HG03469 (cell line): ENCODE data around the gene XRRA1.
"Not testable (repeated sequence)": the region's sequence is repeated elsewhere in the genome, so short reads cannot be mapped to it uniquely, and the experiment has no call there.

Source experiments
- ATAC-seq: cut with Tn5 transposase; IDR thresholded peaks from one replicate; pipeline ENCODE4 v1.9.1; 2021; ENCODE audit warnings: mild to moderate bottlenecking, moderate library complexity, moderate number of reproducible peaks; ENCODE audit not compliant: unreplicated experiment

XRRA1 gene

DNA sequence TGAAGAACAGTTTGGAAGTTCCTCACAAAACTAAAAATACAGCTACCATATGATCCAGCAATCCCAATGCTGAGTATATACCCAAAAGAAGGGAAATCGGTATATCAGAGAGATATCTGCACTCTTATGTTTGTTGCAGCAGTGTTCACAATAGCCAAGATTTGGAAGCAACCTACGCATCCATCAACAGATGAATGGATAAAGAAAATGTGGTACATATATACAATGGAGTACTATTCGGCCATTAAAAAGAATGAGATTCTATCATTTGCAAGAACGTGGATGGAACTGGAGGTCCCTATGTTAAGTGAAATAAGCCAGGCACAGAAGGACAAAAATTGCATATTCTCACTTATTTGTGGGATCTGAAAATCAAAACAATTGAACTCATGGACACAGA, 46.5 kb downstream of the XRRA1 start:
- ATAC-seq: no peak

DNA sequence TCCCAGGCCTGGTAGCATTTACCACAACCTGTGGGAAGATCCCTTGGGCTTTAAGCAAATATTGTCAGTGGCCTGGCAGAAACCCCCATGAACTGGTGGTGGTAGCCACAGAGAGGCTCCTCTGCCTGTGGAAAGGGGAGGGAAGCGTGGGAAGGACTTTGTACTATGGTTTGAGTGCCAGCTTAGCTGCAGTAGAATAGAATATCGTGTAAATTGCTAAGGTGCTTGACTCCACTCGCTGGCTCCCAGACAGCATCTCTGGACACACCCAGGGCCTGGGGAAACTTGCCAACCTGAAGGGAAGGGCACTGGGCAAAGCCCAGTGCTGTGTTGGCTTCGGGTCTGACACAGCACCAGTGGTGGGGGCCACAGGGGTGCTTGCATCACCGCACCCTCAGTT, 52.6 kb downstream of the XRRA1 start:
- ATAC-seq: no peak

- ATAC-seq: no peak
These were observed 53.4 kb downstream of the XRRA1 start for GRCh38 chr11:74895340-74896116.

DNA sequence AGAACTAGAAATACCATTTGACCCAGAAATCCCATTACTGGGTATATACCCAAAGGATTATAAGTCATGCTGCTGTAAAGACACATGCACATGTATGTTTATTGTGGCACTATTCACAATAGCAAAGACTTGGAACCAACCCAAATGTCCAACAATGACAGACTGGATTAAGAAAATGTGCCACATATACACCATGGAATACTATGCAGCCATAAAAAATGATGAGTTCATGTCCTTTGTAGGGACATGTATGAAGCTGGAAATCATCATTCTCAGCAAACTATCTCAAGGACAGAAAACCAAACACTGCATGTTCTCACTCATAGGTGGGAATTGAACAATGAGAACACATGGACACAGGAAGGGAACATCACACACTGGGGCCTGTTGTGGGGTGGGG, 55.9 kb downstream of the XRRA1 start:
- ATAC-seq: not testable (repeated sequence)

GRCh38 chr11:74877132-74877531, 71.8 kb downstream of the XRRA1 start:
- ATAC-seq: no peak

GRCh38 chr11:74871037-74871436, 77.9 kb downstream of the XRRA1 start:
- no peak for ATAC-seq

GRCh38 chr11:74870485-74870884, 78.4 kb downstream of the XRRA1 start:
- ATAC-seq: no peak

GRCh38 chr11:74866557-74866956, 82.3 kb downstream of the XRRA1 start:
- ATAC-seq: no peak

DNA sequence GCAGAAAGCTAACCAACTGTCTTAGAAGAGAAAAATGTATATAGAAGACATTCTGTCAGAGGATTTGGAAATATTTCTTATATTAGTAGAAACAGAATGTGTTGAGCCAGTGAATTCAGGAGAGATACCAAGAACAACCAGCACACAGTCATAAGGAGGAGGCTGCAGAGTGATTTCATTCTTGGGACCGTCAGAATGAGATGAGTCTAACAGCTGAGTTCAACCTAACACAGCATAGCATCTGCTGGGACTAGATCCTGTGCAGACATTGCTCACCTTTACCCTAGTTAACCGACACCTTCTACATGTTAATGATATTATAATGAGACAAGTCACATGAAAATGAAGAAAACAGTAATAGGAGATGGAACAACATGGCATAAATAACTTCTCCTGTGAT, 85.5 kb downstream of the XRRA1 start:
- ATAC-seq: no peak

DNA sequence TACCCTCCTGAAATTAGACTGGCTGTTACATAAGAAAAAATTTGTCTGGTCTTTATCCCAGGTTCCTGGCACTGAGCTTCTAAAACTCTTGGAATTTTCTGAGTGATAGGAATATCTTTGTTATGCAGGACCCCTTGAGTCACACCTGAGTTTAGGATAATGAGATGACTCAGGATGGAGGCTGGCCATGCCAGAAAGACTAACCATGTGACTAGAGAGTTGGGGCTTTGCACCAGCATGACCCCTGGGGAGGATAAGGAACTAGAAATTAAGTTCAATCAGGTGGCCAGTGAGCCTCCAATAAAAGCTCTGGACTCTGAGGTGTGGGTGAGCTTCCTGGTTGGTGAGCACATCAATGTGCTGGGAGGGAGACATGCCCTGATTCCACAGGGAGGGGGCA, 88.1 kb downstream of the XRRA1 start:
- no peak for ATAC-seq

GRCh38 chr11:74853223-74853622, 95.7 kb downstream of the XRRA1 start:
- no peak for ATAC-seq

DNA sequence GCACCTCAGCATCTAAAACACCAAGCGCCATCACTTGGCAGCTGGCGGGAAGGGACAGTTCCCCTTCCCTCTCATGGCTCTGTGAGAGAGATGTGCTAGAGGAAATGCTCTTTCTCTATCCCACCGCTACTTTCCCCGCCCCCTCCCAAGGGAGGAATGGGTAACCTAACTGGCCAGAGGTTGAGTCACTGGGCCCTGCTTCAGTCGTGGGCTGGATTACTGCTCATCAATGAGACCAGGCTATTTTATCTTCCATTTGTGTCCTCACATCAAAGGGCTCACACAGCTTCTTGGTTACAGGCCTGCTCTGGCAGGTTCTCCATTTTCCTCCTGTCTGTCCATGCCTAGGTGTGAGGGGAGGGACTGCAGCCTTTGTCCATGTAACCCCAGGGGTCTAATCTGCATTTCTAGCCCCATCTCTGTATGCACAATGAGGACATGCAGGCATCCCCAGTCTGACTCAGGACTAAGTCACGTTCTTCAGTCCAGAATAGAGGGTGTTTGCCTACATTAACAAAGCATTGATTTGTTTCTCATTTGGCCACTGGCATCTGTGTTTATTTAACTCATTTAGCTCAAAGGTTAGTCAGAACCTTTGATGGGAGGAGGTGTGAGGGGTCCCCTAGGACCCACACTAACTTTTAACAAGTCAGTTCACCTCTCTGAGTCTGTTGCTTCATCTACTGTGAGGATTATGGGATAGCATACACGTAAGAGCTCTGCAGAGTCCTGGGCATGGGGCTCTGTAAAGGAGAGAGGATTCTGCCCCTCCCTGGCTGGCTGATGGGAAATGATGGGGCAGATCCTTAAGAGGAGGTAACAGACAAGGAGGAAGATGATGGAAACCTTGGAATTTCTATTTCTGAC, 99.1 kb downstream of the XRRA1 start:
- no peak for ATAC-seq

DNA sequence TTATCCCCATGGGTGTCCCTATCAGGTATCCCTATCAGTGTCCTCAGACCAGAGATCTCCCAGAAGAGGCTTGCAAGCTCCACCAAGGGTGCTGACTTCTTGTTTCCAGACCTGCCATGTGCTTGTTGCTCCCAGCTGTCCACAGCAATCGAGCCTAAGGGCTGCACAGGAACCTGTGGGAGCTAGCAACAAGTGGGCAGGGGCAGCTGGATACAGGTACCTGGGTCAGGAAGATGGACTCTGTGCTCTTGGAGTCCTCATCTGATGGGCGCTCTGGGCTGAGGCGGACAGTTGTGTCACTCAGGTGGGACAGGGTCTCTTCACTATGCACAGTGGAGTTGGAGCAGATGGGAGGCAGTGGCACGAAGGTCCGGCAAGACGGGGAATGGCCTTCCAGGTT, 101.0 kb downstream of the XRRA1 start:
- ATAC-seq: no peak

GRCh38 chr11:74847395-74847794, 101.5 kb downstream of the XRRA1 start:
- no peak for ATAC-seq

- ATAC-seq: no peak
These were observed 102.1 kb downstream of the XRRA1 start for GRCh38 chr11:74846770-74847169.

DNA sequence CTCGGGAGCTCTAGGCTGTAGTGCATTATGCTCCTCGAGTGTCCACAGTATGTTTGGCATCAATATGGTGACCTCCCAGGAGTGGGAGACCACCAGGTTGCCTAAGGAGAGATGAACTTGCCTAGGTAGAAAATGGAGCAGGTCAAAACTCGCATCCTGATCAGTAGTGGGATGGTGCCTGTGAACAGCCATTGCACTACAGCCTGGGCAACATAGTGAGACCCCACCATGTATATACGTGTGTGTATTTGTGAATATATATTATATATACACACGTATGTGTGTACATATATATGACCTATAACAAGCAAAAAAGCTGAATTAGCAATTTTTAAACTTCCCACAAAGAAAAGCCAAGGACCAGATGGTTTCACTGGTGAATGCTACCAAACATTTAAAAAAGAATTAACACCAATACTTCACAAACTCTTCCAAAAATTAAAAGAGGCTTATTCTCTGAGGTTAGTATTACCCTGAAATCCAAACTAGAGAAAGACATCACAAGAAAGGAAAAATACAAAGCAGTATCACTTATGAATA, 102.8 kb downstream of the XRRA1 start:
- ATAC-seq: no peak

DNA sequence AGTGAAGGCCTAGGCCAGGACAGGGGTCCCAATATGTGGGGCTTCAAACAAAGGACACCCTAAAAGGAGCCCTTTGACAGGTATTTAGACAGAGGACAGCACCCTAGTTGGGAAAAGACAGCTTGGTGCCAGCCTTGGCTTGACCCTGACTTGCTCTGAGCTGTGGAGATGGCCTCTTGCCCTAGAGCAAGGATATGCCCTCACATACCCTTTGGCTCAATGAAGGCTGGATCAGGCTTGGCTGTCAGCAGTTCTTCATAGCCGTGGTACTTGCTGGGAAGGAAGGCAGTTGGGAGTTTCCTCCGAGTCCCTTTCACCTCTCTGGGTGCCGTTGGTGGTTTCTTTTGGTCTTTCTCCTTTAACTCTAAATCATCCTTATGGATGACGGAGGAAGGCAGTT, 104.0 kb downstream of the XRRA1 start:
- no peak for ATAC-seq

- no peak for ATAC-seq
These were observed 104.8 kb downstream of the XRRA1 start for GRCh38 chr11:74844072-74844471.

- no peak for ATAC-seq
These were observed 105.9 kb downstream of the XRRA1 start for GRCh38 chr11:74842967-74843366.

- ATAC-seq: no peak
These were observed 108.4 kb downstream of the XRRA1 start for GRCh38 chr11:74840486-74840885.

DNA sequence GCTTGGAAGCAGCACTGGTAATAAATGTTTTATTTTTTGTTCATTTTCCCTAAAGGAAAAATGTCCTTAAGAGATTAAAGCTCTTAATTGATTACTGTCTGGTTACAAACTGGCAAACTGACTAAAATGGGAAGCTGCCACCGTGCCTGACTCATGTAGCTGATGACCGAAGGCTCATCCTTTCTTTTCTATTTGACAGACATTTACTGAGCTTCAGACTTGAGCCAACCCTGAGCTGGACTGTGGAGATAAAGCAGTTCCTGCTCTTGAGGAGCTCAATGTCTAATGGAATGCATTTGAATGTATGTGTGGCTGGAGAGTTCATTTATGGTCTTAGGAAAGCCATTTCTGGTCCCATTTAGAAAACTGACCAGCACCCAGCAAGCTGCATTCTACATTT, 108.9 kb downstream of the XRRA1 start:
- no peak for ATAC-seq

GRCh38 chr11:74839446-74839845, 109.4 kb downstream of the XRRA1 start:
- ATAC-seq: no peak
